Measurements from ENCODE around the gene EHD4.

GRCh38 chr15:42009022-42009421 is 36.7 kb upstream of the EHD4 start:
- TF ChIP-seq CTCF (conservative IDR thresholded peaks at IDR 0.05): no peak
- no peak for TF ChIP-seq ZFX (IDR thresholded peaks at IDR 0.05)
